HepG2 (cell line): ENCODE data around the gene STRADA. TPM values are rescaled to one million over a fixed set of nuclear protein-coding genes. Genes with fewer than 3 reads are reported as not detected.

Experiments
- CENPT ChIP-seq: sonication (generic); formaldehyde crosslinking; IDR thresholded peaks from 2 replicates; pipeline ENCODE4 v1.8.0; 2022; ENCODE audit warnings: low read depth, mild to moderate bottlenecking, moderate library complexity, missing genetic modification reagents
- CSRNP2 ChIP-seq: sonication (generic); formaldehyde crosslinking; conservative IDR thresholded peaks from 2 replicates; pipeline ENCODE4 v1.8.0; 2022; ENCODE audit warnings: low read depth, missing genetic modification reagents
- EED ChIP-seq: sonication (generic); formaldehyde crosslinking; IDR thresholded peaks from 2 replicates; pipeline ENCODE4 v1.5.0; 2020; ENCODE audit warnings: mild to moderate bottlenecking, missing genetic modification reagents
- FOXA1 ChIP-seq, 2 experiments: fragments of 450-650 bp in 1 of 2; sonication (generic) in 1 of 2; formaldehyde crosslinking in 1 of 2; IDR thresholded peaks; 2 replicates each; pipeline versions ENCODE4 v1.4.0 to v1.6.1; 2016 to 2020; ENCODE audit warnings: missing genetic modification reagents in 1 of 2
- GABPA ChIP-seq, 2 experiments: IDR thresholded peaks; 2 replicates each; pipeline ENCODE4 v1.6.1; 2011 to 2016; ENCODE audit warnings: low read depth in 2 of 2, low read length in 1 of 2, missing biosample characterization in 1 of 2, missing genetic modification characterization in 1 of 2
- MAFF ChIP-seq: IDR thresholded peaks from 2 replicates; pipeline ENCODE4 v1.6.1; 2011; ENCODE audit warnings: low read depth, low read length, improper control_type of control experiment
- MNT ChIP-seq: fragments of 450-650 bp; IDR thresholded peaks from 2 replicates; pipeline ENCODE4 v1.6.1; 2016
- MXD1 ChIP-seq: sonication (generic); formaldehyde crosslinking; IDR thresholded peaks from 2 replicates; pipeline ENCODE4 v1.4.0; 2020; ENCODE audit warnings: mild to moderate bottlenecking, missing genetic modification reagents
- PHF8 ChIP-seq: sonication (generic); formaldehyde crosslinking; IDR thresholded peaks from 2 replicates; pipeline ENCODE4 v1.5.0; 2020; ENCODE audit warnings: missing genetic modification reagents
- RAD51 ChIP-seq: fragments of 450-650 bp; IDR thresholded peaks from 2 replicates; pipeline ENCODE4 v1.6.1; 2016; ENCODE audit warnings: borderline replicate concordance
- SMAD1 ChIP-seq: sonication (generic); formaldehyde crosslinking; IDR thresholded peaks from 2 replicates; pipeline ENCODE4 v1.4.0; 2020; ENCODE audit warnings: missing genetic modification reagents, low read depth, mild to moderate bottlenecking, borderline replicate concordance
- TCF12 ChIP-seq, 2 experiments: fragments of 450-650 bp in 1 of 2; sonication (generic) in 1 of 2; formaldehyde crosslinking in 1 of 2; IDR thresholded peaks; 2 replicates each; pipeline versions ENCODE4 v1.6.1 to v1.8.0; 2017 to 2022; ENCODE audit warnings: antibody characterized with exemption in 1 of 2, mild to moderate bottlenecking in 1 of 2, missing genetic modification reagents in 1 of 2, moderate library complexity in 1 of 2
- ZBED4 ChIP-seq: sonication (generic); formaldehyde crosslinking; IDR thresholded peaks from 2 replicates; pipeline ENCODE4 v1.4.0; 2020; ENCODE audit warnings: missing genetic modification reagents, borderline replicate concordance
- ZFP37 ChIP-seq: sonication (generic); formaldehyde crosslinking; IDR thresholded peaks from 2 replicates; pipeline ENCODE4 v1.4.0; 2020; ENCODE audit warnings: missing genetic modification reagents, borderline replicate concordance
- ZGPAT ChIP-seq: IDR thresholded peaks from 2 replicates; pipeline ENCODE4 v1.6.1; 2016; ENCODE audit warnings: mild to moderate bottlenecking
- ZNF431 ChIP-seq: sonication (generic); formaldehyde crosslinking; IDR thresholded peaks from 2 replicates; pipeline ENCODE4 v1.9.0; 2022; ENCODE audit warnings: missing genetic modification reagents, low read depth, mild to moderate bottlenecking, borderline replicate concordance
- ZNF550 ChIP-seq: sonication (generic); formaldehyde crosslinking; IDR thresholded peaks from 2 replicates; pipeline ENCODE4 v1.4.0; 2020; ENCODE audit warnings: mild to moderate bottlenecking, missing genetic modification reagents, borderline replicate concordance
- ZNF776 ChIP-seq: sonication (generic); formaldehyde crosslinking; IDR thresholded peaks from 2 replicates; pipeline ENCODE4 v1.4.0; 2020; ENCODE audit warnings: mild to moderate bottlenecking, missing genetic modification reagents
- ZNF782 ChIP-seq: sonication (generic); formaldehyde crosslinking; IDR thresholded peaks from 2 replicates; pipeline ENCODE4 v1.4.0; 2020; ENCODE audit warnings: missing genetic modification reagents, mild to moderate bottlenecking, borderline replicate concordance
- ZNF839 ChIP-seq: sonication (generic); formaldehyde crosslinking; IDR thresholded peaks from 2 replicates; pipeline ENCODE4 v1.4.0; 2020; ENCODE audit warnings: missing genetic modification reagents, mild to moderate bottlenecking, borderline replicate concordance
- ZSCAN30 ChIP-seq: sonication (generic); formaldehyde crosslinking; IDR thresholded peaks from 2 replicates; pipeline ENCODE4 v1.5.0; 2020; ENCODE audit warnings: mild to moderate bottlenecking, missing genetic modification reagents
- polyA plus RNA-seq, 8 experiments: library from polyadenylated mRNA; depleted of rRNA in 3 of 8; stranded (reverse) in 7 of 8; unstranded in 1 of 8; fragments of >200 nt; fragmentation: Illumina TruSeq in 4 of 8; extraction: Trizol in 4 of 8; gene quantifications; 2 replicates each; pipeline versions ENCODE4 v1.2.1 to v1.2.3, GENCODE V29; 2011 to 2016; ENCODE audit warnings: low read depth in 4 of 8, missing spikeins in 1 of 8, mixed read lengths in 1 of 8; ENCODE audit not compliant: insufficient read depth in 1 of 8
- total RNA-seq, 5 experiments: library from RNA; depleted of rRNA; stranded (reverse); fragments of >200 nt; fragmentation: Illumina TruSeq; extraction: Trizol; gene quantifications; 2 replicates each; pipeline ENCODE4 v1.2.3, GENCODE V29; 2016; ENCODE audit warnings: low read depth in 1 of 5

Gene STRADA
- total and polyA plus RNA-seq, 2 of the 13 experiments (the other 11 are each of a cell fraction or from before 2014, with no cell fraction given), result 17.6 to 17.9 TPM

GRCh38 chr17:63786117-63786516 is 44.5 kb upstream of the STRADA start (continued):
- no peak for TF ChIP-seq MNT
- no peak; the same call in 1 of the 2 replicates for TF ChIP-seq ZBED4 (CRISPR knock-in tag)
- no peak for TF ChIP-seq ZSCAN30 (CRISPR knock-in tag)
- no peak for TF ChIP-seq ZFP37 (CRISPR knock-in tag)
- TF ChIP-seq ZNF431 (CRISPR knock-in tag), result no peak
- no peak for TF ChIP-seq ZNF782 (CRISPR knock-in tag)
- no peak for TF ChIP-seq PHF8 (CRISPR knock-in tag)
- TF ChIP-seq CENPT (CRISPR knock-in tag), result no peak
- TF ChIP-seq ZGPAT (CRISPR knock-in tag), result 0 out of 2 replicates have a peak, but pooled peaks have one; percentile 34
- no peak for TF ChIP-seq MAFF
- TF ChIP-seq ZNF550 (CRISPR knock-in tag), result no peak
- TF ChIP-seq EED (CRISPR knock-in tag), result no peak
- no peak for TF ChIP-seq RAD51
- TF ChIP-seq ZNF776 (CRISPR knock-in tag), result no peak
- no peak for TF ChIP-seq CSRNP2 (CRISPR knock-in tag)
- TF ChIP-seq MXD1, result no peak
- no peak for TF ChIP-seq ZNF839 (CRISPR knock-in tag)
- TF ChIP-seq SMAD1, result no peak
- no peak for TF ChIP-seq GABPA (IDR thresholded peaks at IDR 0.05; ENCODE audit: low read depth, low read length)
- no peak for TF ChIP-seq GABPA (CRISPR knock-in tag; IDR thresholded peaks at IDR 0.05; ENCODE audit: low read depth)
- no peak for TF ChIP-seq FOXA1 (IDR thresholded peaks at IDR 0.05)
- no peak for TF ChIP-seq FOXA1 (CRISPR knock-in tag; IDR thresholded peaks at IDR 0.05)
- TF ChIP-seq TCF12 (IDR thresholded peaks at IDR 0.05), result no peak
- no peak for TF ChIP-seq TCF12 (CRISPR knock-in tag; IDR thresholded peaks at IDR 0.05)
